Neural cell (in vitro differentiated cells): ENCODE data around the gene TMPRSS12. TPM values are rescaled to one million over a fixed set of nuclear protein-coding genes. Genes with fewer than 3 reads are reported as not detected.

ENCODE experiments used
- H2AFZ ChIP-seq: fragments of 200-600, 300-800 bp; sonication (generic), shearing (Covaris generic); 2 replicates; pipeline ENCODE4 v1.6.0; 2014; ENCODE audit warnings: low read depth, mild to moderate bottlenecking, antibody characterized with exemption, low read length, moderate library complexity
- H3F3A ChIP-seq: fragments of 200-600 bp; shearing (Covaris generic); 2 replicates; pipeline ENCODE4 v1.6.1; 2016; ENCODE audit warnings: mild to moderate bottlenecking, moderate library complexity, mixed read lengths, antibody characterized with exemption, low read length; ENCODE audit not compliant: insufficient read depth, poor library complexity, severe bottlenecking
- H3K27ac ChIP-seq: fragments of 200-600, 300-800 bp; sonication (generic), shearing (Covaris generic); 2 replicates; pipeline ENCODE4 v1.5.1; 2014; ENCODE audit warnings: mild to moderate bottlenecking, low read length, moderate library complexity
- H3K27me3 ChIP-seq: fragments of 300-800, 200-600 bp; sonication (generic), shearing (Covaris generic); 2 replicates; pipeline ENCODE4 v1.6.0; 2014; ENCODE audit warnings: mild to moderate bottlenecking, low read depth, low read length, moderate library complexity; ENCODE audit not compliant: insufficient read depth
- H3K36me3 ChIP-seq: fragments of 300-800, 200-600 bp; sonication (generic), shearing (Covaris generic); 2 replicates; pipeline ENCODE4 v1.5.1; 2014; ENCODE audit warnings: mild to moderate bottlenecking, antibody characterized with exemption, low read length, moderate library complexity; ENCODE audit not compliant: insufficient read depth
- H3K4me2 ChIP-seq: fragments of 300-800, 200-600 bp; sonication (generic), shearing (Covaris generic); 2 replicates; pipeline ENCODE4 v1.6.0; 2014; ENCODE audit warnings: mild to moderate bottlenecking, low read length
- H3K4me3 ChIP-seq: fragments of 300-800, 200-600 bp; sonication (generic), shearing (Covaris generic); 2 replicates; pipeline ENCODE4 v1.5.1; 2014; ENCODE audit warnings: mild to moderate bottlenecking, low read length, moderate library complexity
- H3K79me2 ChIP-seq: fragments of 200-600 bp; shearing (Covaris generic); replicated peaks from 2 replicates; pipeline ENCODE4 v1.6.0; 2014; ENCODE audit warnings: mild to moderate bottlenecking, low read length, moderate library complexity; ENCODE audit not compliant: insufficient read depth
- H3K9ac ChIP-seq: fragments of 300-800, 200-600 bp; sonication (generic), shearing (Covaris generic); 2 replicates; pipeline ENCODE4 v1.6.1; 2016; ENCODE audit warnings: mild to moderate bottlenecking, low read length, mixed read lengths
- H3K9me2 ChIP-seq: fragments of 200-600 bp; shearing (Covaris generic); 2 replicates; pipeline ENCODE4 v1.6.1; 2016; ENCODE audit warnings: mild to moderate bottlenecking, low read length, mixed read lengths; ENCODE audit not compliant: insufficient read depth
- H3K9me3 ChIP-seq: fragments of 200-600, 300-800 bp; sonication (generic), shearing (Covaris generic); 2 replicates; pipeline ENCODE4 v1.6.1; 2016; ENCODE audit warnings: mild to moderate bottlenecking, mixed run types, low read length, moderate library complexity, mixed read lengths
- H4K20me1 ChIP-seq: fragments of 200-600 bp; shearing (Covaris generic); 2 replicates; pipeline ENCODE4 v1.6.1; 2016; ENCODE audit warnings: mild to moderate bottlenecking, mixed run types; ENCODE audit not compliant: insufficient read depth
- CTCF ChIP-seq: fragments of 450-650 bp; IDR thresholded peaks from 2 replicates; pipeline ENCODE4 v1.5.1; 2014; ENCODE audit warnings: antibody characterized with exemption, mild to moderate bottlenecking, moderate library complexity; ENCODE audit not compliant: poor library complexity, severe bottlenecking
- EP300 ChIP-seq: fragments of 450-650 bp; conservative IDR thresholded peaks from 2 replicates; pipeline ENCODE4 v1.6.1; 2014; ENCODE audit warnings: antibody characterized with exemption, mild to moderate bottlenecking, moderate library complexity; ENCODE audit not compliant: poor library complexity, severe bottlenecking
- EZH2 ChIP-seq: fragments of 200-600, 300-800 bp; shearing (Covaris generic), sonication (generic); IDR thresholded peaks from 2 replicates; pipeline ENCODE4 v1.6.1; 2014; ENCODE audit warnings: antibody characterized with exemption, low read length, borderline replicate concordance, mild to moderate bottlenecking; ENCODE audit not compliant: insufficient read depth, poor library complexity, severe bottlenecking
- MXI1 ChIP-seq: fragments of 450-650 bp; conservative IDR thresholded peaks from 2 replicates; pipeline ENCODE4 v1.6.1; 2014; ENCODE audit warnings: antibody characterized with exemption, mild to moderate bottlenecking; ENCODE audit not compliant: poor library complexity, severe bottlenecking
- POLR2AphosphoS5 ChIP-seq: IDR thresholded peaks from 2 replicates; pipeline ENCODE4 v1.6.1; 2012
- RAD21 ChIP-seq: fragments of 450-650 bp; conservative IDR thresholded peaks from 2 replicates; pipeline ENCODE4 v1.6.1; 2014; ENCODE audit warnings: antibody characterized with exemption, mild to moderate bottlenecking, moderate library complexity
- REST ChIP-seq: IDR thresholded peaks from 2 replicates; pipeline ENCODE4 v1.6.1; 2012; ENCODE audit warnings: borderline replicate concordance
- SMC3 ChIP-seq: fragments of 450-650 bp; conservative IDR thresholded peaks from 2 replicates; pipeline ENCODE4 v1.6.1; 2014; ENCODE audit warnings: antibody characterized with exemption, mild to moderate bottlenecking, moderate library complexity; ENCODE audit not compliant: poor library complexity
- TAF1 ChIP-seq: IDR thresholded peaks from 2 replicates; pipeline ENCODE4 v1.6.1; 2012; ENCODE audit warnings: low read depth
- polyA plus RNA-seq: library from polyadenylated mRNA; depleted of rRNA; stranded (reverse); fragments of >200 nt; gene quantifications from 2 replicates; pipeline ENCODE4 v1.2.3, GENCODE V29; 2014

TMPRSS12 gene
- polyA plus RNA-seq, 1 donor from 2014 or later = not detected

- Histone ChIP-seq H3K9ac (no peak overlapping the region), H3K4me2 (no peak overlapping the region), H3F3A (no peaks in the 10 kb centered on the region), H3K4me3 (no peak overlapping the region), H3K27me3 (no peaks in the 10 kb centered on the region), H3K27ac (no peak overlapping the region), H2AFZ (no peak overlapping the region), H4K20me1 (no peaks in the 10 kb centered on the region), H3K36me3 (no peaks in the 10 kb centered on the region), H3K9me2 (no peaks in the 10 kb centered on the region), H3K9me3 (no peaks in the 10 kb centered on the region), H3K79me2 (no peaks in the 10 kb centered on the region)
- TF ChIP-seq TAF1 (no peak), RAD21 (no peak), REST (no peak)
Measured at GRCh38 chr12:50824914-50825313, 17.8 kb upstream of the TMPRSS12 start.

GRCh38 chr12:50825372-50825838, 17.3 kb upstream of the TMPRSS12 start:
- Histone ChIP-seq H3K4me3 (no peak overlapping the region), H4K20me1 (no peaks in the 10 kb centered on the region), H3K79me2 (no peaks in the 10 kb centered on the region), H3K4me2 (no peak overlapping the region), H3F3A (no peaks in the 10 kb centered on the region), H3K36me3 (no peaks in the 10 kb centered on the region), H2AFZ (no peak overlapping the region), H3K27ac (no peak overlapping the region), H3K27me3 (no peaks in the 10 kb centered on the region), H3K9me2 (no peaks in the 10 kb centered on the region), H3K9me3 (no peaks in the 10 kb centered on the region), H3K9ac (no peak overlapping the region)
- TF ChIP-seq REST (no peak), EZH2 (no peak), CTCF (peak; percentile 68), TAF1 (no peak), RAD21 (peak; percentile 73), MXI1 (no peak), SMC3 (peak; percentile 73), EP300 (no peak), POLR2AphosphoS5 (no peak)
